ENCODE measurements around the gene MBTPS1.

The MBTPS1 gene

GRCh38 chr16:84085773-84086172, 31.0 kb downstream of the MBTPS1 start:
- no peaks in the 10 kb centered on the region for H3K9me3 ChIP-seq (ENCODE audit: insufficient read depth, low read length)
- H3F3A ChIP-seq (ENCODE audit: insufficient read depth), result peaks cover 31% of the 10 kb centered on the region; the same call in 1 of the 2 replicates
- H3K36me3 ChIP-seq (ENCODE audit: low read length), result peaks cover 10% of the 10 kb centered on the region; the same call in 1 of the 2 replicates
- H3K4me2 ChIP-seq (ENCODE audit: low read depth, low read length, poor library complexity, severe bottlenecking), result peak overlapping the region; percentile 52
- H3K9me2 ChIP-seq (replicated peaks; ENCODE audit: insufficient read depth, low read length), result no peaks in the 10 kb centered on the region
- peak overlapping the region; percentile 14; the same call in 1 of the 2 replicates for H3K9ac ChIP-seq (ENCODE audit: low read length)
- no peaks in the 10 kb centered on the region for H3K79me2 ChIP-seq (ENCODE audit: insufficient read depth, low read length)
- no peak for TF ChIP-seq CTCF (IDR thresholded peaks at IDR 0.05; ENCODE audit: insufficient read depth, low read length, poor library complexity, severe bottlenecking)
- H2AFZ ChIP-seq (ENCODE audit: low read depth, low read length, severe bottlenecking), result no peak overlapping the region
- H3K4me3 ChIP-seq (ENCODE audit: insufficient read depth, low read length, poor library complexity, severe bottlenecking), result no peak overlapping the region
- no peaks in the 10 kb centered on the region for H3K27me3 ChIP-seq (ENCODE audit: low read length)
- peak overlapping the region; percentile 76 for H3K27ac ChIP-seq (ENCODE audit: low read depth, low read length)
- no peaks in the 10 kb centered on the region for H4K20me1 ChIP-seq (ENCODE audit: low read depth, low read length)

- H3K27ac ChIP-seq (ENCODE audit: low read depth, low read length), result peak overlapping the region; percentile 76
Measured at GRCh38 chr16:84085271-84085667, 31.5 kb downstream of the MBTPS1 start.

GRCh38 chr16:84084570-84085270, 32.0 kb downstream of the MBTPS1 start:
- Histone ChIP-seq H3K79me2 (ENCODE audit: insufficient read depth, low read length) (no peaks in the 10 kb centered on the region), H3K4me2 (ENCODE audit: low read depth, low read length, poor library complexity, severe bottlenecking) (peak overlapping the region; percentile 21), H2AFZ (ENCODE audit: low read depth, low read length, severe bottlenecking) (no peak overlapping the region), H3K27ac (ENCODE audit: low read depth, low read length) (peak overlapping the region; percentile 76), H3K27me3 (ENCODE audit: low read length) (no peaks in the 10 kb centered on the region), H3K9ac (ENCODE audit: low read length) (0 out of 2 replicates have a peak overlapping the region, but pooled peaks have one; percentile 8), H3K36me3 (ENCODE audit: low read length) (peaks cover 10% of the 10 kb centered on the region; the same call in 1 of the 2 replicates), H3K9me3 (ENCODE audit: insufficient read depth, low read length) (no peaks in the 10 kb centered on the region), H4K20me1 (ENCODE audit: low read depth, low read length) (no peaks in the 10 kb centered on the region), H3F3A (ENCODE audit: insufficient read depth) (peaks cover 31% of the 10 kb centered on the region; the same call in 1 of the 2 replicates), H3K4me3 (ENCODE audit: insufficient read depth, low read length, poor library complexity, severe bottlenecking) (no peak overlapping the region), H3K9me2 (replicated peaks; ENCODE audit: insufficient read depth, low read length) (no peaks in the 10 kb centered on the region)
- TF ChIP-seq EZH2phosphoT487 (conservative IDR thresholded peaks at IDR 0.05; ENCODE audit: low read length), result no peak
- TF ChIP-seq CTCF (IDR thresholded peaks at IDR 0.05; ENCODE audit: insufficient read depth, low read length, poor library complexity, severe bottlenecking), result peak; percentile 79

More at GRCh38 chr16:84085271-84085667, 31.5 kb downstream of the MBTPS1 start:
- Histone ChIP-seq H3K27me3 (ENCODE audit: low read length) (no peaks in the 10 kb centered on the region), H3K36me3 (ENCODE audit: low read length) (peaks cover 10% of the 10 kb centered on the region; the same call in 1 of the 2 replicates), H3K9me3 (ENCODE audit: insufficient read depth, low read length) (no peaks in the 10 kb centered on the region), H3K79me2 (ENCODE audit: insufficient read depth, low read length) (no peaks in the 10 kb centered on the region), H3K9ac (ENCODE audit: low read length) (0 out of 2 replicates have a peak overlapping the region, but pooled peaks have one; percentile 8), H4K20me1 (ENCODE audit: low read depth, low read length) (no peaks in the 10 kb centered on the region), H3K9me2 (replicated peaks; ENCODE audit: insufficient read depth, low read length) (no peaks in the 10 kb centered on the region), H3K4me2 (ENCODE audit: low read depth, low read length, poor library complexity, severe bottlenecking) (peak overlapping the region; percentile 52), H2AFZ (ENCODE audit: low read depth, low read length, severe bottlenecking) (no peak overlapping the region), H3K4me3 (ENCODE audit: insufficient read depth, low read length, poor library complexity, severe bottlenecking) (no peak overlapping the region), H3F3A (ENCODE audit: insufficient read depth) (peaks cover 31% of the 10 kb centered on the region; the same call in 1 of the 2 replicates)
- TF ChIP-seq EZH2phosphoT487 (conservative IDR thresholded peaks at IDR 0.05; ENCODE audit: low read length) (no peak), CTCF (IDR thresholded peaks at IDR 0.05; ENCODE audit: insufficient read depth, low read length, poor library complexity, severe bottlenecking) (no peak)
